Fibroblast of lung (primary cell): ENCODE data around the gene RBCK1. TPM values are rescaled to one million over a fixed set of nuclear protein-coding genes. Genes with fewer than 3 reads are reported as not detected.
A peak's percentile ranks its signal among the peaks of the same experiment; 100 is the strongest.

Source experiments
- DNase-seq, 2 donors: peaks; one replicate each; pipeline versions ENCODE4 v3.0.0 to v3.0.0-alpha.2; 2010; ENCODE audit warnings: low read depth in 2 of 2
- H2AFZ ChIP-seq: 2 replicates; pipeline ENCODE4 v1.5.1; 2012; ENCODE audit warnings: low read length, control low read depth, inconsistent platforms
- H3K27ac ChIP-seq: 2 replicates; pipeline ENCODE4 v1.5.1; 2011; ENCODE audit warnings: low read length, control low read depth; ENCODE audit not compliant: insufficient read depth
- H3K27me3 ChIP-seq: 2 replicates; pipeline ENCODE4 v1.5.1; 2011; ENCODE audit warnings: mild to moderate bottlenecking, low read length; ENCODE audit not compliant: control insufficient read depth, insufficient read depth
- H3K36me3 ChIP-seq: 2 replicates; pipeline ENCODE4 v1.5.1; 2011; ENCODE audit warnings: low read length; ENCODE audit not compliant: control insufficient read depth, insufficient read depth
- H3K4me1 ChIP-seq: 2 replicates; pipeline ENCODE4 v1.5.1; 2011; ENCODE audit warnings: low read length; ENCODE audit not compliant: control insufficient read depth, insufficient read depth; ENCODE audit errors: extremely low read depth
- H3K4me2 ChIP-seq: 2 replicates; pipeline ENCODE4 v1.5.1; 2011; ENCODE audit warnings: low read length, control low read depth; ENCODE audit not compliant: insufficient read depth; ENCODE audit errors: extremely low read depth
- H3K4me3 ChIP-seq, 4 experiments: fragments of 200-600 bp in 1 of 4; sonication (generic) in 1 of 4; replicated peaks in 1 of 4; 2 replicates each; pipeline ENCODE4 v1.5.1; 2011 to 2016; ENCODE audit warnings: low read length in 4 of 4, low read depth in 3 of 4, mild to moderate bottlenecking in 3 of 4, control low read depth in 2 of 4, inconsistent platforms in 1 of 4, mixed read lengths in 1 of 4; ENCODE audit not compliant: insufficient read depth in 1 of 4; ENCODE audit errors: control extremely low read depth in 1 of 4
- H3K79me2 ChIP-seq: 2 replicates; pipeline ENCODE4 v1.5.1; 2012; ENCODE audit warnings: mild to moderate bottlenecking, low read length, inconsistent platforms; ENCODE audit not compliant: control insufficient read depth, insufficient read depth
- H3K9ac ChIP-seq: 2 replicates; pipeline ENCODE4 v1.5.1; 2011; ENCODE audit warnings: mild to moderate bottlenecking, low read length, control low read depth; ENCODE audit not compliant: insufficient read depth
- H3K9me3 ChIP-seq: 2 replicates; pipeline ENCODE4 v1.5.1; 2012; ENCODE audit warnings: low read depth, low read length; ENCODE audit not compliant: control insufficient read depth, insufficient read depth
- H4K20me1 ChIP-seq: 2 replicates; pipeline ENCODE4 v1.5.1; 2011; ENCODE audit warnings: low read length; ENCODE audit not compliant: control insufficient read depth, insufficient read depth; ENCODE audit errors: extremely low read depth
- EZH2 ChIP-seq: IDR thresholded peaks from 2 replicates; pipeline ENCODE4 v1.5.1; 2012; ENCODE audit warnings: low read length, control low read depth, mild to moderate bottlenecking; ENCODE audit errors: missing control alignments
- polyA plus RNA-seq, 2 donors: library from polyadenylated mRNA; depleted of rRNA in 1 of 2; stranded (reverse) in 1 of 2; unstranded in 1 of 2; fragments of >200 nt; gene quantifications; 2 replicates each; pipeline ENCODE4 v1.2.1, GENCODE V29; 2011 to 2012; ENCODE audit warnings: missing spikeins in 1 of 2
- total RNA-seq: library from RNA; depleted of rRNA; stranded (reverse); fragments of >200 nt; gene quantifications from 2 replicates; pipeline ENCODE4 v1.2.1, GENCODE V29; 2014
- TF ChIP-seq, protein P1 (sequence below), 2 donors: IDR thresholded peaks in 1 of 2; conservative IDR thresholded peaks in 1 of 2; 1 replicate in 1 of 2; 2 replicates in 1 of 2; pipeline ENCODE4 v1.5.1; 2011 to 2012; ENCODE audit warnings: low read length in 2 of 2, control low read depth in 1 of 2, inconsistent platforms in 1 of 2, low read depth in 1 of 2, mild to moderate bottlenecking in 1 of 2

The RBCK1 gene
- total and polyA plus RNA-seq, 2 donors (not counting 1 experiment from before 2014, with no cell fraction given) = 35.2 to 89.0 TPM

DNA sequence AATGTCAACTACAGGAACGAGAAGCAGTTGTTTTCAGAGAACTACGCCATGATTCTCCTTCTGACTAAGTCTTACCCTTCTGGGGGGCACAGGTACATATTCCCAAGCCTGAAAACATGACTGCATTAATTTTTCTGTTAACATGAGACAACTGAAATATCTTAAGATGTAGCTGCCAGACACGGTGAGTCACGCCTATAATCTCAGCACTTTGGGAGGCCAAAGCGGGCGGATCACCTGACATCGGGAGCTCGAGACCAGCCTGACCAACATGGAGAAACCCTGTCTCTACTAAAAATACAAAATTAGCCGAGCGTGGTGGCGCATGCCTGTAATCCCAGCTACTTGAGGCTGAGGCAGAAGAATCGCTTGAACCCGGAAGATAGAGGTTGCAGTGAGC, 32.5 kb downstream of the RBCK1 start:
- Histone ChIP-seq H3K79me2 (peaks cover 2% of the 10 kb centered on the region), H2AFZ (no peak overlapping the region), H3K36me3 (peaks cover 23% of the 10 kb centered on the region), H3K4me2 (no peak overlapping the region), H3K9ac (no peak overlapping the region), H3K27ac (no peak overlapping the region), H4K20me1 (no peaks in the 10 kb centered on the region), H3K27me3 (no peaks in the 10 kb centered on the region), H3K4me3 (no peak overlapping the region), H3K4me1 (peaks cover 8% of the 10 kb centered on the region), H3K9me3 (no peaks in the 10 kb centered on the region)
- no peak for TF ChIP-seq EZH2
- TF ChIP-seq, protein P1, sequence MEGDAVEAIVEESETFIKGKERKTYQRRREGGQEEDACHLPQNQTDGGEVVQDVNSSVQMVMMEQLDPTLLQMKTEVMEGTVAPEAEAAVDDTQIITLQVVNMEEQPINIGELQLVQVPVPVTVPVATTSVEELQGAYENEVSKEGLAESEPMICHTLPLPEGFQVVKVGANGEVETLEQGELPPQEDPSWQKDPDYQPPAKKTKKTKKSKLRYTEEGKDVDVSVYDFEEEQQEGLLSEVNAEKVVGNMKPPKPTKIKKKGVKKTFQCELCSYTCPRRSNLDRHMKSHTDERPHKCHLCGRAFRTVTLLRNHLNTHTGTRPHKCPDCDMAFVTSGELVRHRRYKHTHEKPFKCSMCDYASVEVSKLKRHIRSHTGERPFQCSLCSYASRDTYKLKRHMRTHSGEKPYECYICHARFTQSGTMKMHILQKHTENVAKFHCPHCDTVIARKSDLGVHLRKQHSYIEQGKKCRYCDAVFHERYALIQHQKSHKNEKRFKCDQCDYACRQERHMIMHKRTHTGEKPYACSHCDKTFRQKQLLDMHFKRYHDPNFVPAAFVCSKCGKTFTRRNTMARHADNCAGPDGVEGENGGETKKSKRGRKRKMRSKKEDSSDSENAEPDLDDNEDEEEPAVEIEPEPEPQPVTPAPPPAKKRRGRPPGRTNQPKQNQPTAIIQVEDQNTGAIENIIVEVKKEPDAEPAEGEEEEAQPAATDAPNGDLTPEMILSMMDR (conservative IDR thresholded peaks at IDR 0.05 in 1 of 2, IDR thresholded peaks at IDR 0.05 in 1 of 2; ENCODE audit: low read depth in 1 of 2, low read length in 2 of 2) = no peak
- DNase-seq = peak in 1 of 2 donors; percentile 39

DNA sequence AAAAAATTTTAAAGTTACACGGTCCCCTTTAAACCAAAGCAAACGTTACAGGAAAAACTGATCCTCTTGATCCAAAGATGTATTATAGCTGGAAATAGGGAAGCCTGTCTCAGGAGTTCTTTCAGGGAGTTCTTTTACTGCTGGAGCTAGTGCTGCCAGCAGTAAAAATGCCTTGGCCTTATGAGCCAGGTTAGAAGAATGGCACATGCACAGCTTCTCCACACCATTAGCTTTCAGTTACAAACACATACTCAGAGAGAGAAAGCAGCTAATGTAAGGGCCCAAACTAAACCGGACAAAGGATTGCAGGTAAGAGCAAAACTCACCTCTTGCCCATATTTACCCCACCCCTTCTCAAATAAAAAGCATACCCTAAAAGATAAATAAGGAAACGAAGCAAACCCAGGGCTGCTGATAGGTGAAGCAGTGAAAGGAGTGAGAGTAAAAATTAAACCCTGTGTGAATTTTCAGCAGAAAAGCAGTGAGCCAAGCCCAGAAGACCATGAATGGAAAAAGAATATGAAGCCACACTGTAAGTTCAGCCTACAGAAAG, 35.2 kb downstream of the RBCK1 start:
- no peak overlapping the region for H3K9ac ChIP-seq
- DNase-seq = no peak
- H3K9me3 ChIP-seq = no peaks in the 10 kb centered on the region
- H2AFZ ChIP-seq = no peak overlapping the region
- no peak overlapping the region for H3K4me2 ChIP-seq
- TF ChIP-seq, protein P1 (conservative IDR thresholded peaks at IDR 0.05 in 1 of 2, IDR thresholded peaks at IDR 0.05 in 1 of 2; ENCODE audit: low read depth in 1 of 2, low read length in 2 of 2) = no peak
- TF ChIP-seq EZH2 = no peak
- peaks cover 23% of the 10 kb centered on the region for H3K36me3 ChIP-seq
- H3K27me3 ChIP-seq = no peaks in the 10 kb centered on the region
- peaks cover 11% of the 10 kb centered on the region for H3K4me1 ChIP-seq
- H3K79me2 ChIP-seq = peaks cover 15% of the 10 kb centered on the region
- H3K27ac ChIP-seq = no peak overlapping the region
- H4K20me1 ChIP-seq = peaks cover 1% of the 10 kb centered on the region
- H3K4me3 ChIP-seq = no peak overlapping the region

DNA sequence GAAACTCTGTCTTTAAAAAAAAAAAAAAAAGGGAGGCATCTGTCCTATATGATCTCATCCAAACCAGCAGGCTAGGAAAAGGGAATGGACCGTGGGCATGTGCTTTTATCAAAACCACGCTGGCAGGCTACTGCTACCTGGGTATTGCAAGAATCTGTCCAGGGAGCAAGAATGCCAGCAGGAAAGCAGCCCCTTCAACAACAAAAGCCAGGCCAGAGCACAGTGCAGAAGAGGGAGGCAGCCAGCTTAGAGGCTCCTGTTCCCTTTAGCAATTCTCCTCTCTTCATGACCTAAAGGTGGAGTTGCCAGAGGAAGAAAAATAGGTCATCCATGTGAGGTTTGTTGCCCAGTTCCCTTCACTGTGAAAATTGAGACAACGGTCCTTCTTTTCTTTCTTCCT, 36.0 kb downstream of the RBCK1 start:
- peaks cover 1% of the 10 kb centered on the region for H4K20me1 ChIP-seq
- peaks cover 17% of the 10 kb centered on the region for H3K36me3 ChIP-seq
- DNase-seq = peak in 1 of 2 donors; percentile 25
- no peak overlapping the region for H3K9ac ChIP-seq
- TF ChIP-seq EZH2 = no peak
- TF ChIP-seq, protein P1 (conservative IDR thresholded peaks at IDR 0.05 in 1 of 2, IDR thresholded peaks at IDR 0.05 in 1 of 2; ENCODE audit: low read depth in 1 of 2, low read length in 2 of 2) = no peak
- peaks cover 11% of the 10 kb centered on the region for H3K4me1 ChIP-seq
- no peaks in the 10 kb centered on the region for H3K27me3 ChIP-seq
- H3K4me3 ChIP-seq = no peak overlapping the region
- no peaks in the 10 kb centered on the region for H3K9me3 ChIP-seq
- peaks cover 16% of the 10 kb centered on the region for H3K79me2 ChIP-seq
- no peak overlapping the region for H3K27ac ChIP-seq
- no peak overlapping the region for H3K4me2 ChIP-seq
- no peak overlapping the region for H2AFZ ChIP-seq
